Stimulated activated CD8-positive, alpha-beta memory T cell treated with anti-CD3 and anti-CD28 coated beads, Interleukin-2, amount 100 ng/mL, for 1 hour (primary cell): ENCODE measurements around the gene PTPRN2.

Experiments
- DNase-seq, 2 donors: peaks; one replicate each; pipeline ENCODE4 v3.0.0-alpha.2; 2020; ENCODE audit warnings: low read depth in 2 of 2

Gene PTPRN2

GRCh38 chr7:157821959-157822687 lies 765.5 kb downstream of the PTPRN2 start:
- no peak for DNase-seq

- no peak for DNase-seq
Observed at GRCh38 chr7:157820796-157821195, 766.8 kb downstream of the PTPRN2 start.

GRCh38 chr7:157819455-157819807 lies 768.2 kb downstream of the PTPRN2 start:
- DNase-seq, result no peak

- no peak for DNase-seq
Observed at GRCh38 chr7:157818701-157819454, 768.7 kb downstream of the PTPRN2 start.

GRCh38 chr7:157817944-157818700 lies 769.5 kb downstream of the PTPRN2 start:
- DNase-seq, result no peak

- DNase-seq, result no peak
Observed at GRCh38 chr7:157817433-157817832, 770.2 kb downstream of the PTPRN2 start.

- DNase-seq, result no peak
Observed at GRCh38 chr7:157816526-157817250, 770.9 kb downstream of the PTPRN2 start.

GRCh38 chr7:157816086-157816485 lies 771.5 kb downstream of the PTPRN2 start:
- DNase-seq, result no peak

- no peak for DNase-seq
Observed at GRCh38 chr7:157815706-157816022, 772.0 kb downstream of the PTPRN2 start.

- DNase-seq, result no peak
Observed at GRCh38 chr7:157814931-157815705, 772.5 kb downstream of the PTPRN2 start.

- DNase-seq, result no peak
Observed at GRCh38 chr7:157813741-157814661, 773.6 kb downstream of the PTPRN2 start.

- no peak for DNase-seq
Observed at GRCh38 chr7:157813053-157813452, 774.6 kb downstream of the PTPRN2 start.

- DNase-seq, result no peak
Observed at GRCh38 chr7:157811946-157812345, 775.7 kb downstream of the PTPRN2 start.

GRCh38 chr7:157809863-157810851 lies 777.5 kb downstream of the PTPRN2 start:
- no peak for DNase-seq

- DNase-seq, result no peak
Observed at GRCh38 chr7:157809154-157809862, 778.3 kb downstream of the PTPRN2 start.

GRCh38 chr7:157808042-157808441 lies 779.6 kb downstream of the PTPRN2 start:
- no peak for DNase-seq

- DNase-seq, result no peak
Observed at GRCh38 chr7:157807510-157807909, 780.1 kb downstream of the PTPRN2 start.

- DNase-seq, result no peak
Observed at GRCh38 chr7:157806711-157807110, 780.9 kb downstream of the PTPRN2 start.
